ENCODE data around the gene SGPP2.

Gene SGPP2

DNA sequence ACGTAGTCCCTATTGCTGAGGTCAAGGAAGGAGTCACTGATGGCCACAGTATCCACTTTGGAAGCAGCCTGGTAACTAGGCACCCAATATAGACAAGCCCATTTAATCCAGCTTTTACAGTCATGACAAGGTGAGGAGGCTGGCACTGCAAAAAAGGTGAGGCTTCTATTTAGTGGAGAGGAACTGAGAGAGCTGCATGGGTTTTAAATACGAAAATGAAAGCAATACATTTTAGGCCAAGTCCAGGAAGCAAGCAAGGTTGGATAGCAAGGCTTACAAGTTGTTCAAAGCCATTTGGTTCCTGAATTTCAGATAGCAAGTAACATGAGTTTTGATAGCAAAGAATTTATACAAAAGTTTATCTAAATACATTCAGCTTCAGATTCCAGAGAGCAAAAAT is 80.4 kb downstream of the SGPP2 start:
- no peaks in the 10 kb centered on the region for H3K9me3 ChIP-seq (ENCODE audit: control extremely low read depth in 1 of 5, control insufficient read depth in 4 of 5, insufficient read depth in 2 of 5, low read depth in 1 of 5, low read length in 4 of 5)
- H3K36me3 ChIP-seq (ENCODE audit: control insufficient read depth in 4 of 4, insufficient read depth in 4 of 4, low read length in 3 of 4) = no peaks in the 10 kb centered on the region
- H3K27ac ChIP-seq (ENCODE audit: insufficient read depth in 1 of 2, low read depth in 1 of 2, low read length in 2 of 2, poor library complexity in 1 of 2, severe bottlenecking in 2 of 2) = no peak overlapping the region
- WGBS (ENCODE audit: insufficient coverage) = 50% methylated on average over 2 of the region's 2 CpGs
- CTCF ChIA-PET = no interaction called here
- H3K4me1 ChIP-seq (ENCODE audit: control extremely low read depth in 1 of 4, control insufficient read depth in 4 of 4, insufficient read depth in 4 of 4, low read length in 3 of 4) = peaks cover 0 to 2% (median 0%) of the 10 kb centered on the region in 4 experiments
- POLR2A ChIA-PET = no interaction called here
- H3K27me3 ChIP-seq (replicated peaks in 2 of 5; ENCODE audit: control insufficient read depth in 4 of 5, insufficient read depth in 5 of 5, low read length in 4 of 5) = peaks cover 0 to 2% (median 0%) of the 10 kb centered on the region in 5 experiments
- H3K4me3 ChIP-seq (ENCODE audit: control insufficient read depth in 1 of 7, extremely low read depth in 1 of 7, insufficient read depth in 4 of 7, low read depth in 2 of 7, low read length in 6 of 7) = no peak overlapping the region
- DNase-seq = peak in 2 of 3 donors; percentile 42 to 51

DNA sequence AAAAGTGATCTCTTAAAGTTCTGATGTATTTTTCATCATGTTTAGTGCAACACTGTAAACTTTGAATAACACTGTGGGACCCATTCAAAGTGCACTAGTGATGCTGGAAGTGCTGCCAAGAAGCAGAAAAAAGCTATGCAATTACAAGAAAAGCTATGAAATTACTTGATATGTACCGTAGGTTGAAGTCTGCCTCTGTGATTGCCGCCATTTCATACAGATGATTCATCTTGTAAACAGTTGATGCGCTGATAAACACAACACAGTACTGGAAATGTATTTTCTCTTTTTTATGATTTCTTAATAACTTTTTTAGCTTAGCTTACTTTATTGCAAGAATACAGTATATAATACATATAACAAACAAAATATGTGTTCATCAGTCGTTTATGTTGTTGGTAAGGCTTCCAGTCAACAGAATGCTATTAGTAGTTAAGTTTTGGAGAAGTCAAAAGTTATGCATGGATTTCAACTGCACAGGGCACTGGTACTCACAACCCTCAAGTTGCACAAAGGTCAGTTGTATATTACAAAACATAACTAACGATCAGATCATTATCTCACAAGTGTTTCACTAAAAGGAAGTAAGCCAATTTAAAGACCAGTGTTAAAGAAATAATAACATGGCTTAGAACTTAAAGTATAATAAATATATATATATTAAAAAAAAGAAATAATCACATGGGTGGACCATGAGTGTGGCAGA is 82.0 kb downstream of the SGPP2 start:
- WGBS (ENCODE audit: insufficient coverage) = 100% methylated on average over 1 of the region's 5 CpGs
- Histone ChIP-seq H3K4me3 (ENCODE audit: control insufficient read depth in 1 of 7, extremely low read depth in 1 of 7, insufficient read depth in 4 of 7, low read depth in 2 of 7, low read length in 6 of 7) (no peak overlapping the region), H3K4me1 (ENCODE audit: control extremely low read depth in 1 of 4, control insufficient read depth in 4 of 4, insufficient read depth in 4 of 4, low read length in 3 of 4) (peaks cover 0 to 2% (median 0%) of the 10 kb centered on the region in 4 experiments), H3K27ac (ENCODE audit: insufficient read depth in 1 of 2, low read depth in 1 of 2, low read length in 2 of 2, poor library complexity in 1 of 2, severe bottlenecking in 2 of 2) (no peak overlapping the region), H3K9me3 (ENCODE audit: control extremely low read depth in 1 of 5, control insufficient read depth in 4 of 5, insufficient read depth in 2 of 5, low read depth in 1 of 5, low read length in 4 of 5) (no peaks in the 10 kb centered on the region), H3K27me3 (replicated peaks in 2 of 5; ENCODE audit: control insufficient read depth in 4 of 5, insufficient read depth in 5 of 5, low read length in 4 of 5) (peaks cover 0 to 3% (median 0%) of the 10 kb centered on the region in 5 experiments), H3K36me3 (ENCODE audit: control insufficient read depth in 4 of 4, insufficient read depth in 4 of 4, low read length in 3 of 4) (no peaks in the 10 kb centered on the region)
- no peak for DNase-seq
- ChIA-PET CTCF (interaction anchor here (1.2 kb wide), 1 partner anchor 55 kb away, joined by 3 read pairs; no protein-coding TSS in a partner anchor), POLR2A (no interaction called here)

DNA sequence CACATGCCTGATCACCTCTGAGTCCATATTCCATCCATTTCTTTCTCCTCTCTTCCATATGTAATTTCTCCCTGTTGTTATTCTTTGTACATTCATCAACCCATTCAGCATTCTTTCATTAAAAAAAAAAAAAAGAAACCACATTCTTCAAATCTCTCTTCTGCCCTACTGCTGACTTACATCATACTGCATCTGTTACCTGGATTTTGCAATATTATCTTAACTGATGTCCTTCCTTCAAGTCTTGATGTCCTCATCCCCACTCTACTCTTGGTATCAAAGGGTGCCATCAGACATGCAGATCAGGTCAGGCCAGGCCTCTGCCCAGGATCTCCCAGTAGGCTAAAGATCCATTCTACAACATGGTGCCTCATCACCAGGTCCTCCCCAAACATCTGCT is 90.6 kb downstream of the SGPP2 start:
- Histone ChIP-seq H3K4me1 (ENCODE audit: control extremely low read depth in 1 of 4, control insufficient read depth in 4 of 4, insufficient read depth in 4 of 4, low read length in 3 of 4) (no peaks in the 10 kb centered on the region), H3K27me3 (replicated peaks in 2 of 5; ENCODE audit: control insufficient read depth in 4 of 5, insufficient read depth in 5 of 5, low read length in 4 of 5) (peaks cover 0 to 5% (median 0%) of the 10 kb centered on the region in 5 experiments), H3K9me3 (ENCODE audit: control extremely low read depth in 1 of 5, control insufficient read depth in 4 of 5, insufficient read depth in 2 of 5, low read depth in 1 of 5, low read length in 4 of 5) (no peaks in the 10 kb centered on the region), H3K36me3 (ENCODE audit: control insufficient read depth in 4 of 4, insufficient read depth in 4 of 4, low read length in 3 of 4) (no peaks in the 10 kb centered on the region), H3K4me3 (ENCODE audit: control insufficient read depth in 1 of 7, extremely low read depth in 1 of 7, insufficient read depth in 4 of 7, low read depth in 2 of 7, low read length in 6 of 7) (no peak overlapping the region), H3K27ac (ENCODE audit: insufficient read depth in 1 of 2, low read depth in 1 of 2, low read length in 2 of 2, poor library complexity in 1 of 2, severe bottlenecking in 2 of 2) (no peak overlapping the region)
- ChIA-PET POLR2A (no interaction called here), CTCF (no interaction called here)
- no peak for DNase-seq

DNA sequence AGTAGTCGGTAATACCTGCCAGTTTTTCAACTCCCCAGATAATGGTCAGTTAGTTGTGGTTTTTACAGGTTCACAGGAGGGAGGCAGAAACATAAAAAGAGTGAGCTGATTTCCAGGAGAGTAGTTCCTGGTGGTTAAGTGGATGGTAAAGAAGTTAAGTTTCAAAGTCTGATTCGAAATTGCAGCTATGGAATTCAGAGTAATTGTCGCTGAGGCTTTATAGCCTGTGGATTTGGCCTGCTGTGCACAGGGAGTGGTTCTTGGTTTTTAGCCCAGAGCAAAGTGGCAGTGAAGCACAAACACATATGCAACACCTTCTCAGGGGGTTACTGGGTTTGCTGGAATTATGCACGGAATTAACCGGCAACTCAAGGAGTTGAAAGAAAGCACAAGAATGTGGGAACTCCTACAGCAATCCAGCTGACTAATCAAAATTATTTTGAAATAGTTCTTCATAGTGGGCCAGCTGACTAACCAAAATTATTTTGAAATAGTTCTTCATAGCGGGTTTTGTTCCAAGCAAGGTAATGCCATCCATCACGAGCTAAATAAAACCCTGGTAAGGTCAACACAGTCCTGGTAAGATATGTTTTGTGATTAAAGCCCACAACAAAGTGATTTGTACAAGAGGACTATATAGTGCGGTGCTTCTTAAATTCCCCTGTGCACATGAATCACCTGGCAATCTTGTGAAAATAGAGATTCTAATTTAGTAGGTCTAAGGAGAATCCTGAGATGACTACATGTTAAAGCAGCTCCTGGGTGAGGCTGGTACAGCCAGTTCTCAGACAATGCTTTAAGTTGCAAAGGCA is 94.4 kb downstream of the SGPP2 start:
- ChIA-PET POLR2A (no interaction called here), CTCF (interaction anchor here (1.0 to 1.2 kb wide), 2 partner anchors 13 to 43 kb away, joined by 3 read pairs; no protein-coding TSS in a partner anchor)
- Histone ChIP-seq H3K4me3 (ENCODE audit: control insufficient read depth in 1 of 7, extremely low read depth in 1 of 7, insufficient read depth in 4 of 7, low read depth in 2 of 7, low read length in 6 of 7) (no peak overlapping the region), H3K9me3 (ENCODE audit: control extremely low read depth in 1 of 5, control insufficient read depth in 4 of 5, insufficient read depth in 2 of 5, low read depth in 1 of 5, low read length in 4 of 5) (no peaks in the 10 kb centered on the region), H3K4me1 (ENCODE audit: control extremely low read depth in 1 of 4, control insufficient read depth in 4 of 4, insufficient read depth in 4 of 4, low read length in 3 of 4) (no peaks in the 10 kb centered on the region), H3K27ac (ENCODE audit: insufficient read depth in 1 of 2, low read depth in 1 of 2, low read length in 2 of 2, poor library complexity in 1 of 2, severe bottlenecking in 2 of 2) (no peak overlapping the region), H3K27me3 (replicated peaks in 2 of 5; ENCODE audit: control insufficient read depth in 4 of 5, insufficient read depth in 5 of 5, low read length in 4 of 5) (peaks cover 0 to 4% (median 0%) of the 10 kb centered on the region in 5 experiments), H3K36me3 (ENCODE audit: control insufficient read depth in 4 of 4, insufficient read depth in 4 of 4, low read length in 3 of 4) (no peaks in the 10 kb centered on the region)
- WGBS (ENCODE audit: insufficient coverage) = 87% methylated on average over 6 of the region's 8 CpGs
- no peak for DNase-seq

DNA sequence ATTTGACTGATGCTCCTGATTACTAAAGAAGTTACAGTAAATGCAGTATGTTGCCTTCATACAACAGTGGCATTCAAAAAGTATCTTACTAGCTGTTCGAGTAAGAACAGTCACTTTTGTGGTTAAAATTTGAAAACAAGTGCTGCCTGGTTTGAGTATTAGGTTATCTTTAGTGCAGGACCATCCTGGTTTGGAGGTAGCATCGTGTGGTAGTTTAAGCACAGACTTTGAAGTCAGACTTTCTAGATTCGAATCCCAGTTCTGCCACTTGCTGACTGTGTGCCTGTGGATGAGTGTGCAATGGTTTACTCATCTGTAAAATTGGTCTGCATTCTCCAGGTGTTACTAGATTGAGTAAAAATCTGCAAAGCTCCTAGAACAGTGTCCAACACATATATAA is 96.8 kb downstream of the SGPP2 start:
- no peaks in the 10 kb centered on the region for H3K36me3 ChIP-seq (ENCODE audit: control insufficient read depth in 4 of 4, insufficient read depth in 4 of 4, low read length in 3 of 4)
- CTCF ChIA-PET = no interaction called here
- POLR2A ChIA-PET = no interaction called here
- no peaks in the 10 kb centered on the region for H3K4me1 ChIP-seq (ENCODE audit: control extremely low read depth in 1 of 4, control insufficient read depth in 4 of 4, insufficient read depth in 4 of 4, low read length in 3 of 4)
- no peaks in the 10 kb centered on the region for H3K9me3 ChIP-seq (ENCODE audit: control extremely low read depth in 1 of 5, control insufficient read depth in 4 of 5, insufficient read depth in 2 of 5, low read depth in 1 of 5, low read length in 4 of 5)
- no peak overlapping the region for H3K27ac ChIP-seq (ENCODE audit: insufficient read depth in 1 of 2, low read depth in 1 of 2, low read length in 2 of 2, poor library complexity in 1 of 2, severe bottlenecking in 2 of 2)
- H3K27me3 ChIP-seq (replicated peaks in 2 of 5; ENCODE audit: control insufficient read depth in 4 of 5, insufficient read depth in 5 of 5, low read length in 4 of 5) = peaks cover 0 to 6% (median 0%) of the 10 kb centered on the region in 5 experiments
- H3K4me3 ChIP-seq (ENCODE audit: control insufficient read depth in 1 of 7, extremely low read depth in 1 of 7, insufficient read depth in 4 of 7, low read depth in 2 of 7, low read length in 6 of 7) = no peak overlapping the region
- DNase-seq = no peak
- WGBS (ENCODE audit: insufficient coverage) = 86% methylated on average over 3 of the region's 3 CpGs

DNA sequence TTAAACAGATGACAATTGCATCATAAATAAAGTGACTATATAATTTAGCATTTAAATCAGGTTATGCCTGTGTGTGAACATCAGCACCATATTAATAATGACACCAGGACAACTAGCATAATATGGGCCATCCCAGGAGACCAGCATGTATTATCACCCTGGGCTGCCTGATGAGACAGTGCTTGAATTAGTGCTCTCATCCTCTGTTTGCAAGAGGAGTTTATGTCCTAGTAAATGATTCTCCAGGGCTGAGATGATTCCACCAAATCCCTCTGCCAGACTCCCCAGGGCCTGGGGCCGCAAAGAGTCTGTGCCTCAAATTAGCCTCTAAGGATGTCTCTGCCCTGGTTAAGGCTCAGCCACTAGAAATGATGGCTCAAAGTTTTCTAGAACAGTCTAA is 97.7 kb downstream of the SGPP2 start:
- no peak for DNase-seq
- H3K36me3 ChIP-seq (ENCODE audit: control insufficient read depth in 4 of 4, insufficient read depth in 4 of 4, low read length in 3 of 4) = no peaks in the 10 kb centered on the region

More for the DNA sequence above, 97.7 kb downstream of the SGPP2 start:
- Histone ChIP-seq H3K9me3 (ENCODE audit: control extremely low read depth in 1 of 5, control insufficient read depth in 4 of 5, insufficient read depth in 2 of 5, low read depth in 1 of 5, low read length in 4 of 5) (no peaks in the 10 kb centered on the region), H3K4me3 (ENCODE audit: control insufficient read depth in 1 of 7, extremely low read depth in 1 of 7, insufficient read depth in 4 of 7, low read depth in 2 of 7, low read length in 6 of 7) (no peak overlapping the region), H3K27me3 (replicated peaks in 2 of 5; ENCODE audit: control insufficient read depth in 4 of 5, insufficient read depth in 5 of 5, low read length in 4 of 5) (peaks cover 0 to 6% (median 0%) of the 10 kb centered on the region in 5 experiments), H3K4me1 (ENCODE audit: control extremely low read depth in 1 of 4, control insufficient read depth in 4 of 4, insufficient read depth in 4 of 4, low read length in 3 of 4) (no peaks in the 10 kb centered on the region), H3K27ac (ENCODE audit: insufficient read depth in 1 of 2, low read depth in 1 of 2, low read length in 2 of 2, poor library complexity in 1 of 2, severe bottlenecking in 2 of 2) (no peak overlapping the region)
- no CpG with 5 or more reads among the region's 1 CpG for WGBS (ENCODE audit: insufficient coverage)
- POLR2A ChIA-PET = no interaction called here
- CTCF ChIA-PET = no interaction called here
